ENCODE results near the gene TBCK. TPM values are rescaled to one million over a fixed set of nuclear protein-coding genes. Genes with fewer than 3 reads are reported as not detected.

TBCK gene
- total RNA-seq, 1 donor from 2014 or later: 35.7 TPM

- no peak for TF ChIP-seq CTCF (IDR thresholded peaks at IDR 0.05)
- Histone ChIP-seq H3K27ac (peak overlapping the region; percentile 6 to 69), H3K4me3 (no peak overlapping the region), H3K9me3 (peaks cover 5 to 11% of the 10 kb centered on the region in 2 donors), H3K27me3 (no peaks in the 10 kb centered on the region), H3K36me3 (no peaks in the 10 kb centered on the region), H3K4me1 (peaks cover 0 to 17% of the 10 kb centered on the region in 2 donors)
- no peak for DNase-seq (ENCODE audit: low spot score in 2 of 2)
- intact Hi-C loops (cut with DNase I): loop anchor here (5.0 kb wide), 2 partner anchors 42 to 137 kb away; partner anchors contain the start of gene NPNT
These were observed 281.8 kb downstream of the TBCK start for GRCh38 chr4:106034220-106034619.

- intact Hi-C loops (cut with DNase I): loop anchor here (5.0 kb wide), 2 partner anchors 41 to 136 kb away; partner anchors contain the start of gene NPNT
- H3K27ac ChIP-seq: peak overlapping the region; percentile 69 to 70
- TF ChIP-seq CTCF (IDR thresholded peaks at IDR 0.05): no peak
These were observed 282.5 kb downstream of the TBCK start for GRCh38 chr4:106033469-106033868.

GRCh38 chr4:106032851-106033286, 283.1 kb downstream of the TBCK start:
- Histone ChIP-seq H3K9me3 (peaks cover 5 to 11% of the 10 kb centered on the region in 2 donors), H3K4me1 (peaks cover 0 to 17% of the 10 kb centered on the region in 2 donors), H3K27me3 (no peaks in the 10 kb centered on the region), H3K4me3 (no peak overlapping the region), H3K36me3 (no peaks in the 10 kb centered on the region), H3K27ac (peak overlapping the region; percentile 69 to 70)
- peak; percentile 36 to 88 for DNase-seq (ENCODE audit: low spot score in 2 of 2)
- intact Hi-C loops (cut with DNase I): loop anchor here (1.0 to 5.0 kb wide), 3 partner anchors 13 to 136 kb away; partner anchors contain the start of gene NPNT
- TF ChIP-seq CTCF (IDR thresholded peaks at IDR 0.05): no peak

More at GRCh38 chr4:106033469-106033868, 282.5 kb downstream of the TBCK start:
- Histone ChIP-seq H3K36me3 (no peaks in the 10 kb centered on the region), H3K4me3 (no peak overlapping the region), H3K4me1 (peaks cover 0 to 17% of the 10 kb centered on the region in 2 donors), H3K27me3 (no peaks in the 10 kb centered on the region), H3K9me3 (peaks cover 5 to 11% of the 10 kb centered on the region in 2 donors)
- no peak for DNase-seq (ENCODE audit: low spot score in 2 of 2)

GRCh38 chr4:106022454-106022853, 293.6 kb downstream of the TBCK start:
- DNase-seq (ENCODE audit: low spot score in 2 of 2): no peak
- no peak for TF ChIP-seq CTCF (IDR thresholded peaks at IDR 0.05)
- H3K27ac ChIP-seq: no peak overlapping the region

GRCh38 chr4:106021737-106022410, 294.1 kb downstream of the TBCK start:
- no peak overlapping the region for H3K27ac ChIP-seq
- no peaks in the 10 kb centered on the region for H3K4me1 ChIP-seq
- H3K4me3 ChIP-seq: no peak overlapping the region
- H3K27me3 ChIP-seq: no peaks in the 10 kb centered on the region
- TF ChIP-seq CTCF (IDR thresholded peaks at IDR 0.05): no peak
- no peaks in the 10 kb centered on the region for H3K9me3 ChIP-seq
- intact Hi-C loops (cut with DNase I): no loop called here
- no peak for DNase-seq (ENCODE audit: low spot score in 2 of 2)
- H3K36me3 ChIP-seq: no peaks in the 10 kb centered on the region

More at GRCh38 chr4:106022454-106022853, 293.6 kb downstream of the TBCK start:
- Histone ChIP-seq H3K36me3 (no peaks in the 10 kb centered on the region), H3K9me3 (no peaks in the 10 kb centered on the region), H3K4me3 (no peak overlapping the region), H3K27me3 (no peaks in the 10 kb centered on the region), H3K4me1 (no peaks in the 10 kb centered on the region)
- intact Hi-C loops (cut with DNase I): no loop called here

Measured in ascending aorta (tissue), 2 donors.